CD14-positive monocyte (primary cell): ENCODE data around the gene UNG. TPM values are rescaled to one million over a fixed set of nuclear protein-coding genes. Genes with fewer than 3 reads are reported as not detected.

ENCODE experiments used
- DNase-seq, 3 donors: peaks; one replicate each; pipeline ENCODE4 v3.0.0-alpha.2; 2011 to 2022
- H2AFZ ChIP-seq: 2 replicates; pipeline ENCODE4 v1.6.0; 2012; ENCODE audit warnings: mild to moderate bottlenecking, low read depth, low read length, inconsistent platforms; ENCODE audit not compliant: insufficient read depth, poor library complexity, severe bottlenecking
- H3K27ac ChIP-seq, 2 donors: 1 replicate in 1 of 2; 2 replicates in 1 of 2; pipeline ENCODE4 v1.5.1; 2012 to 2013; ENCODE audit warnings: low read length in 2 of 2, control low read depth in 1 of 2, inconsistent platforms in 1 of 2, low read depth in 1 of 2, mild to moderate bottlenecking in 1 of 2
- H3K27me3 ChIP-seq, 2 donors: one replicate each; pipeline versions ENCODE4 v1.6.0 to v1.6.1; 2011 to 2013; ENCODE audit warnings: low read length in 2 of 2; ENCODE audit not compliant: control insufficient read depth in 2 of 2, insufficient read depth in 2 of 2
- H3K36me3 ChIP-seq, 2 donors: replicated peaks in 1 of 2; 1 replicate in 1 of 2; 2 replicates in 1 of 2; pipeline versions ENCODE4 v1.5.1 to v1.6.1; 2012 to 2013; ENCODE audit warnings: low read length in 2 of 2, control low read depth in 1 of 2, inconsistent platforms in 1 of 2, mild to moderate bottlenecking in 1 of 2; ENCODE audit not compliant: insufficient read depth in 2 of 2, control insufficient read depth in 1 of 2
- H3K4me1 ChIP-seq, 2 donors: 1 replicate in 1 of 2; 2 replicates in 1 of 2; pipeline versions ENCODE4 v1.5.1 to v1.6.1; 2012 to 2013; ENCODE audit warnings: low read length in 2 of 2, control low read depth in 1 of 2, inconsistent platforms in 1 of 2, mild to moderate bottlenecking in 1 of 2, moderate library complexity in 1 of 2; ENCODE audit not compliant: insufficient read depth in 2 of 2, control insufficient read depth in 1 of 2
- H3K4me2 ChIP-seq: replicated peaks from 2 replicates; pipeline ENCODE3; 2012; ENCODE audit warnings: low read length, moderate library complexity, mild to moderate bottlenecking; ENCODE audit not compliant: poor library complexity, severe bottlenecking; ENCODE audit errors: extremely low read depth
- H3K4me3 ChIP-seq, 3 experiments: fragments of 200-600 bp in 1 of 3; sonication (generic) in 1 of 3; replicated peaks in 1 of 3; 1 replicate in 2 of 3; 2 replicates in 1 of 3; pipeline ENCODE4 v1.5.1; 2011 to 2013; ENCODE audit warnings: low read length in 3 of 3, mild to moderate bottlenecking in 3 of 3, control low read depth in 2 of 3, low read depth in 2 of 3, inconsistent platforms in 1 of 3, moderate library complexity in 1 of 3
- H3K79me2 ChIP-seq: 2 replicates; pipeline ENCODE4 v1.6.0; 2012; ENCODE audit warnings: mild to moderate bottlenecking, control low read depth, inconsistent platforms, low read length, moderate library complexity; ENCODE audit not compliant: insufficient read depth
- H3K9ac ChIP-seq: 2 replicates; pipeline ENCODE4 v1.6.0; 2017; ENCODE audit warnings: low read length, mild to moderate bottlenecking; ENCODE audit not compliant: insufficient read depth, poor library complexity, severe bottlenecking
- H3K9me3 ChIP-seq, 2 donors: replicated peaks in 1 of 2; 1 replicate in 1 of 2; 2 replicates in 1 of 2; pipeline versions ENCODE4 v1.5.1 to v1.6.1; 2012 to 2013; ENCODE audit warnings: low read length in 2 of 2, control low read depth in 1 of 2; ENCODE audit not compliant: control insufficient read depth in 1 of 2, insufficient read depth in 1 of 2
- H4K20me1 ChIP-seq: 2 replicates; pipeline ENCODE4 v1.6.0; 2012; ENCODE audit warnings: mild to moderate bottlenecking, low read length, control low read depth, moderate library complexity; ENCODE audit not compliant: insufficient read depth
- H3K27ac Mint-ChIP-seq, 7 donors: one replicate each; pipeline ENCODE4 v1.8.0; 2020; ENCODE audit warnings: mild to moderate bottlenecking in 7 of 7, mixed read lengths in 7 of 7, moderate library complexity in 6 of 7, inconsistent platforms in 2 of 7
- H3K27me3 Mint-ChIP-seq, 3 donors: one replicate each; pipeline ENCODE4 v1.8.0; 2021 to 2022; ENCODE audit warnings: low read depth in 3 of 3, mild to moderate bottlenecking in 3 of 3, mixed read lengths in 3 of 3, moderate library complexity in 3 of 3, inconsistent platforms in 1 of 3
- H3K36me3 Mint-ChIP-seq, 2 donors: one replicate each; pipeline ENCODE4 v1.8.0; 2020; ENCODE audit warnings: mixed read lengths in 2 of 2, inconsistent platforms in 1 of 2, mild to moderate bottlenecking in 1 of 2
- H3K4me1 Mint-ChIP-seq: one replicate; pipeline ENCODE4 v1.8.0; 2020; ENCODE audit warnings: mild to moderate bottlenecking, mixed read lengths
- H3K4me3 Mint-ChIP-seq, 2 donors: one replicate each; pipeline ENCODE4 v1.8.0; 2020; ENCODE audit warnings: mild to moderate bottlenecking in 2 of 2, mixed read lengths in 2 of 2, moderate library complexity in 1 of 2
- H3K9me3 Mint-ChIP-seq, 7 donors: one replicate each; pipeline ENCODE4 v1.8.0; 2020 to 2022; ENCODE audit warnings: mixed read lengths in 7 of 7, mild to moderate bottlenecking in 6 of 7, moderate library complexity in 6 of 7, inconsistent platforms in 2 of 7
- WGBS: methylation state at CpG from one replicate; pipeline ENCODE4 v1.1.5; 2013; ENCODE audit warnings: missing lambda C conversion rate; ENCODE audit not compliant: insufficient coverage; 5-methylcytosine and 5-hydroxymethylcytosine counted together
- intact Hi-C, 2 donors: fragments of 100-400 bp; cut with micrococcal nuclease; formaldehyde crosslinking; loops; one replicate each; pipeline versions ENCODE4 v1.15.0 to v1.15.1; 2023
- polyA plus RNA-seq, 3 donors: library from polyadenylated mRNA; depleted of rRNA in 1 of 3; unstranded in 2 of 3; stranded (reverse) in 1 of 3; fragments of 300-500 nt in 2 of 3; fragments of >200 nt in 1 of 3; fragmentation: Illumina TruSeq in 2 of 3; gene quantifications; 1 replicate in 2 of 3; 2 replicates in 1 of 3; pipeline ENCODE4 v1.2.3, GENCODE V29; 2012 to 2021
- TF ChIP-seq, protein P1 (sequence below): fragments of 200-600 bp; IDR thresholded peaks from one replicate; pipeline ENCODE4 v1.8.0; 2022; ENCODE audit warnings: antibody characterized with exemption, mild to moderate bottlenecking

The UNG gene
- polyA plus RNA-seq, 3 donors, result 1.1 to 2.1 (median 2.0) TPM

DNA sequence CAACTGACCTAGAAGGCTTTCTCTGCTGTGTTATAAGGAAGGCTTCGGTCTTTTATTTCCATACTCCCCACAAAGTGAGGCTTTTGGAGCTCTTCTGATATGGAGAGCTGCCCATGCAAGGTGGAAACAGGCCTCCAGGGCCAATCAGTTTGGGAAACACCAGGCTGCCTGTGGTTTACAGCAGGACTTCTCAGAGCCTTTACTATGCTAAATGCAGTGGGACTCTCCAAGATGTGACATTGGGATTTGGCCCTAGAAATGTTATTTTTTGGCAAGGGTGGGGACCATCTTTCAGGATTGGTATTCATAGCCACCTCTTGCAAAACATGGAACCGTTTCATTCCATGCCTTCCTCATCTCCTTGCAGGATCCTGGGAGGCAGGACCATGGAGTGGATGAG is 22.7 kb downstream of the UNG start:
- Mint-ChIP-seq H3K4me3 (no peak overlapping the region), H3K27ac (no peak overlapping the region), H3K9me3 (no peaks in the 10 kb centered on the region), H3K36me3 (peaks cover 0 to 1% of the 10 kb centered on the region in 2 donors), H3K27me3 (peaks cover 0 to 5% (median 2%) of the 10 kb centered on the region in 3 donors), H3K4me1 (peaks cover 11% of the 10 kb centered on the region)
- Histone ChIP-seq H3K9me3 (no peaks in the 10 kb centered on the region), H3K27ac (no peak overlapping the region), H3K4me3 (no peak overlapping the region), H3K4me2 (no peak overlapping the region), H3K4me1 (peaks cover 0 to 8% of the 10 kb centered on the region in 2 donors), H2AFZ (no peak overlapping the region), H3K27me3 (no peaks in the 10 kb centered on the region), H3K9ac (no peak overlapping the region), H3K79me2 (no peaks in the 10 kb centered on the region), H4K20me1 (no peaks in the 10 kb centered on the region), H3K36me3 (no peaks in the 10 kb centered on the region)
- no CpG with 5 or more reads among the region's 2 CpGs for WGBS
- TF ChIP-seq, protein P1, sequence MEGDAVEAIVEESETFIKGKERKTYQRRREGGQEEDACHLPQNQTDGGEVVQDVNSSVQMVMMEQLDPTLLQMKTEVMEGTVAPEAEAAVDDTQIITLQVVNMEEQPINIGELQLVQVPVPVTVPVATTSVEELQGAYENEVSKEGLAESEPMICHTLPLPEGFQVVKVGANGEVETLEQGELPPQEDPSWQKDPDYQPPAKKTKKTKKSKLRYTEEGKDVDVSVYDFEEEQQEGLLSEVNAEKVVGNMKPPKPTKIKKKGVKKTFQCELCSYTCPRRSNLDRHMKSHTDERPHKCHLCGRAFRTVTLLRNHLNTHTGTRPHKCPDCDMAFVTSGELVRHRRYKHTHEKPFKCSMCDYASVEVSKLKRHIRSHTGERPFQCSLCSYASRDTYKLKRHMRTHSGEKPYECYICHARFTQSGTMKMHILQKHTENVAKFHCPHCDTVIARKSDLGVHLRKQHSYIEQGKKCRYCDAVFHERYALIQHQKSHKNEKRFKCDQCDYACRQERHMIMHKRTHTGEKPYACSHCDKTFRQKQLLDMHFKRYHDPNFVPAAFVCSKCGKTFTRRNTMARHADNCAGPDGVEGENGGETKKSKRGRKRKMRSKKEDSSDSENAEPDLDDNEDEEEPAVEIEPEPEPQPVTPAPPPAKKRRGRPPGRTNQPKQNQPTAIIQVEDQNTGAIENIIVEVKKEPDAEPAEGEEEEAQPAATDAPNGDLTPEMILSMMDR, result no peak
- DNase-seq, result no peak
- intact Hi-C loops, result no loop called here

DNA sequence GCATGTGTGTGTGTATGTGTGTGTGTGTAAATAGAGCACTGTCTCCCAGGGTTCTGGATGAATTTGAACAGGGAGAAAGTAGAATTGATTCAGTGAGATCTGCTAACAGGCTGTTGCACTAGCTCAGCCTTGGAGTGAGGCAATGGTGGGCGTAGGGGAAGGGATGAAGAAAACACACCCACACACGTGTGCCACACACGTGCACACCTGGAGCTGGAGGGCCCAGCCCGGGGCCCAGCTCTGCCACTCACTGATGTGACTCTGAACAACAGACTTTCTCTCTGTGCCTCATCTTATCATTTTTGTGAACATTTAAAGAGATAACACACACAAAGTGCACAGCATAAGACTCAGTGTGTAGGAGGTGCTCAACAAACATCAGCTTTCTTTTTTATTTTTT is 23.2 kb downstream of the UNG start:
- H3K4me3 Mint-ChIP-seq, result no peak overlapping the region
- peaks cover 0 to 5% (median 2%) of the 10 kb centered on the region in 3 donors for H3K27me3 Mint-ChIP-seq
- H3K4me3 ChIP-seq, result no peak overlapping the region
- no peaks in the 10 kb centered on the region for H3K36me3 ChIP-seq
- no peaks in the 10 kb centered on the region for H4K20me1 ChIP-seq
- TF ChIP-seq, protein P1, result no peak
- no peaks in the 10 kb centered on the region for H3K9me3 ChIP-seq
- peaks cover 0 to 1% of the 10 kb centered on the region in 2 donors for H3K36me3 Mint-ChIP-seq
- H2AFZ ChIP-seq, result no peak overlapping the region
- no peak overlapping the region for H3K27ac ChIP-seq
- DNase-seq, result no peak
- no peaks in the 10 kb centered on the region for H3K79me2 ChIP-seq
- H3K9ac ChIP-seq, result no peak overlapping the region
- H3K27ac Mint-ChIP-seq, result no peak overlapping the region
- H3K4me2 ChIP-seq, result no peak overlapping the region
- peaks cover 8% of the 10 kb centered on the region for H3K4me1 Mint-ChIP-seq
- H3K27me3 ChIP-seq, result no peaks in the 10 kb centered on the region
- intact Hi-C loops, result no loop called here
- H3K9me3 Mint-ChIP-seq, result no peaks in the 10 kb centered on the region
- H3K4me1 ChIP-seq, result peaks cover 0 to 7% of the 10 kb centered on the region in 2 donors
- no CpG with 5 or more reads among the region's 4 CpGs for WGBS
